IgD-negative memory B cell (primary cell): ENCODE results near the gene PPIB. TPM values are rescaled to one million over a fixed set of nuclear protein-coding genes. Genes with fewer than 3 reads are reported as not detected.

Experiments
- H3K27ac Mint-ChIP-seq, 3 donors: one replicate each; pipeline ENCODE4 v1.8.0; 2020 to 2022; ENCODE audit warnings: mild to moderate bottlenecking in 3 of 3, mixed read lengths in 3 of 3, moderate library complexity in 1 of 3
- H3K27me3 Mint-ChIP-seq: one replicate; pipeline ENCODE4 v1.8.0; 2021; ENCODE audit warnings: mixed read lengths
- H3K36me3 Mint-ChIP-seq: one replicate; pipeline ENCODE4 v1.8.0; 2020; ENCODE audit warnings: mild to moderate bottlenecking, mixed read lengths
- H3K4me1 Mint-ChIP-seq, 3 donors: one replicate each; pipeline ENCODE4 v1.8.0; 2020 to 2022; ENCODE audit warnings: mixed read lengths in 3 of 3, mild to moderate bottlenecking in 1 of 3
- H3K4me3 Mint-ChIP-seq, 4 donors: one replicate each; pipeline ENCODE4 v1.8.0; 2020 to 2022; ENCODE audit warnings: mild to moderate bottlenecking in 4 of 4, mixed read lengths in 4 of 4, moderate library complexity in 3 of 4
- H3K9me3 Mint-ChIP-seq, 3 donors: one replicate each; pipeline ENCODE4 v1.8.0; 2020 to 2021; ENCODE audit warnings: mixed read lengths in 3 of 3, mild to moderate bottlenecking in 1 of 3
- polyA plus RNA-seq: library from polyadenylated mRNA; unstranded; fragments of 300-500 nt; fragmentation: Illumina TruSeq; gene quantifications from one replicate; pipeline ENCODE4 v1.2.3, GENCODE V29; 2021

Gene PPIB
- polyA plus RNA-seq, 1 donor from 2014 or later = 591 TPM

GRCh38 chr15:64151727-64152506 is 10.9 kb downstream of the PPIB start, which contains the start of gene SNX22:
Gene SNX22 (plus strand): TSS chr15:64151731. CDS start chr15:64151776, 45 bp downstream.
- Mint-ChIP-seq H3K4me3 (peak within 1 kb of the TSS; percentile 91 to 99 (median 96)), H3K36me3 (peaks cover 2% of the 10 kb centered on the region), H3K27me3 (no peaks in the 10 kb centered on the region), H3K9me3 (no peaks in the 10 kb centered on the region), H3K27ac (peak within 1 kb of the TSS; percentile 90 to 95 (median 95)), H3K4me1 (peaks cover 21 to 28% (median 26%) of the 10 kb centered on the region in 3 donors)

DNA sequence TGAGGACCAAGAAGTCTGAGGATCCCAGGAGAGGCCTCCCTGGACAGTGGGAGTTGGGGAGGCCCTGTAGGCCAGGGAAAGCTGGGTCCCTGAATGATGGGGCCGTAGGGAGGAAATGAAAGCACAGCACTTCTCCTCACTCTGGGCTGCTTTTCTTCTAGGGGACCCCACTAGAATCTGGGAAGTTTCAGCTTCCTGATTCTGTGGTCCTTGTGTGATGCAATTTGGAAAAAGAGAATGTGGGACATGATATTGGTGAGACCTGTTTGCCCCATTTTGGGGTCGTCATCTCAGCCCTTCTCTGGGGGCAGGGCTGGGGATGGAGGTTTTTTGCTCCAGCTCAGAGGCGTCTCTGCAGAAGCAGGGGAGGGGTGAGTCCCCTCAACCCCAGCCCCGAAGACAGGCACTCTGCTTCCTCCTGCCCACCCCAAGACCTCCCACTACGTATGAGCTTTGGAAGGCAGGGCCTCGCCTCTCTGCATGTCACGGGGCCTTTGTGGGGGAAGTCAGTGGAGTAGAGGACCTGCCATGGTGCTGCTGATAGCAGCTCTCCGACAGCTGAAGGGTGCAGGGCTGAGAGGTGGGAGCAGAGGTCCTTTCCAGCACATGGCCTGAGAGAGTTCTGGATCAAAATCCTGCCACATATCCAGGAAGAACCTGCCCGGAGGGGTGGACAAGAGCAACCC is 12.8 kb downstream of the PPIB start:
- peak overlapping the region; percentile 82 to 93 (median 88) for H3K4me3 Mint-ChIP-seq
- peak overlapping the region; percentile 81 to 90 (median 84) for H3K27ac Mint-ChIP-seq
- H3K4me1 Mint-ChIP-seq = peaks cover 23 to 26% (median 25%) of the 10 kb centered on the region in 3 donors
- no peaks in the 10 kb centered on the region for H3K9me3 Mint-ChIP-seq
- peaks cover 2% of the 10 kb centered on the region for H3K36me3 Mint-ChIP-seq
- H3K27me3 Mint-ChIP-seq = no peaks in the 10 kb centered on the region

DNA sequence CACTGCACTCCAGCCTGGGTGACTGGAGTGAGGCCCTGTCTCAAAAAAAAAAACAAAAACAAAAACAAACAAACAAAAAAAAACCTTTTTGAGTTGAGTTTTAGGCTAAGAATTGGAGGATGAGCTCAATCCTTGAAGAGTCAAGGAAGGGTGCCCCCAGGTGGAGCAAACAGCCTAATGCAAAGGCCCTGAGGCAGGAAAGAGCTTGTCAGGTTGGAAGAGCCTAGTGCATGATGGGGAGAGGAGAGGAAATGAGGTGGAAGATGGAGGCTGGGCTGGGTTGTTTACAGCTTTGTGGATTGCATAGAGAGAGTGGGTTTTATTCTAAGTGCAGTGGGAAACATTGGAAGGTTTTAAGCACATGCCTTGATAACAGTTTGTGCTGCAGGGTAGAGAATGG is 13.4 kb downstream of the PPIB start:
- peaks cover 27 to 31% (median 30%) of the 10 kb centered on the region in 3 donors for H3K4me1 Mint-ChIP-seq
- H3K9me3 Mint-ChIP-seq = no peaks in the 10 kb centered on the region
- H3K4me3 Mint-ChIP-seq = peak overlapping the region in 2 of 4 donors; percentile 82 to 91
- no peaks in the 10 kb centered on the region for H3K27me3 Mint-ChIP-seq
- no peaks in the 10 kb centered on the region for H3K36me3 Mint-ChIP-seq
- peak overlapping the region; percentile 81 to 90 (median 84) for H3K27ac Mint-ChIP-seq

- Mint-ChIP-seq H3K27me3 (no peaks in the 10 kb centered on the region), H3K4me3 (peak overlapping the region in 1 of 4 donors; percentile 91), H3K4me1 (peaks cover 28 to 33% (median 31%) of the 10 kb centered on the region in 3 donors), H3K27ac (peak overlapping the region in 2 of 3 donors; percentile 0 to 90), H3K36me3 (no peaks in the 10 kb centered on the region), H3K9me3 (no peaks in the 10 kb centered on the region)
These were observed 14.2 kb downstream of the PPIB start for GRCh38 chr15:64148581-64148980.

GRCh38 chr15:64148168-64148567 is 14.7 kb downstream of the PPIB start:
- H3K27me3 Mint-ChIP-seq = no peaks in the 10 kb centered on the region
- peaks cover 28 to 31% (median 29%) of the 10 kb centered on the region in 3 donors for H3K4me1 Mint-ChIP-seq
- peak overlapping the region in 1 of 4 donors; percentile 91 for H3K4me3 Mint-ChIP-seq
- no peak overlapping the region for H3K27ac Mint-ChIP-seq
- H3K9me3 Mint-ChIP-seq = no peaks in the 10 kb centered on the region
- H3K36me3 Mint-ChIP-seq = no peaks in the 10 kb centered on the region

- Mint-ChIP-seq H3K9me3 (no peaks in the 10 kb centered on the region), H3K27me3 (no peaks in the 10 kb centered on the region), H3K4me1 (peaks cover 28 to 33% (median 33%) of the 10 kb centered on the region in 3 donors), H3K27ac (no peak overlapping the region), H3K4me3 (no peak overlapping the region), H3K36me3 (no peaks in the 10 kb centered on the region)
These were observed 15.7 kb downstream of the PPIB start for GRCh38 chr15:64146885-64147681.

- H3K4me1 Mint-ChIP-seq = peaks cover 28 to 34% (median 33%) of the 10 kb centered on the region in 3 donors
- H3K36me3 Mint-ChIP-seq = no peaks in the 10 kb centered on the region
- no peaks in the 10 kb centered on the region for H3K9me3 Mint-ChIP-seq
- no peaks in the 10 kb centered on the region for H3K27me3 Mint-ChIP-seq
- H3K27ac Mint-ChIP-seq = no peak overlapping the region
- H3K4me3 Mint-ChIP-seq = no peak overlapping the region
These were observed 16.3 kb downstream of the PPIB start for GRCh38 chr15:64146520-64146884.

DNA sequence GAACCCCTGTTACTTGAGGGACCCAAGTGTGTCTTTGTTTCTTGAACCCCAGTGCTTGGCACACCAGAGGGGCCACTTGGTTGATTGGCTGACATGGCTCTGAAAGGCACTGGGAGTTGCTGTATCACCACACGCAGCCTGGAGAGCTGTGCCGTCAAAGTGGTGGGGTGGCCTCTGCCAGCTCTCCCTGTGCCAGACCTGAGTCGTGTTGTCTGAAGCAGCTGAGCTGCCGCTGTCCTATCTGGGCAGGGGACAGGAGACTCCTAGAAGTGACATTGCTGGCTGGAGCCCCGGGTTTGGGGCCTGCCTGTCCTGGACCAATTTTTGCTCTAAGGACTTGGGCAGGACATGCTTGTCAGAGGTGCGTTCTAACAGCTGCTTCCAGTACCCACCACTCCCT is 16.8 kb downstream of the PPIB start:
- Mint-ChIP-seq H3K4me3 (no peak overlapping the region), H3K27me3 (no peaks in the 10 kb centered on the region), H3K9me3 (no peaks in the 10 kb centered on the region), H3K27ac (no peak overlapping the region), H3K4me1 (peaks cover 27 to 34% (median 33%) of the 10 kb centered on the region in 3 donors), H3K36me3 (no peaks in the 10 kb centered on the region)

DNA sequence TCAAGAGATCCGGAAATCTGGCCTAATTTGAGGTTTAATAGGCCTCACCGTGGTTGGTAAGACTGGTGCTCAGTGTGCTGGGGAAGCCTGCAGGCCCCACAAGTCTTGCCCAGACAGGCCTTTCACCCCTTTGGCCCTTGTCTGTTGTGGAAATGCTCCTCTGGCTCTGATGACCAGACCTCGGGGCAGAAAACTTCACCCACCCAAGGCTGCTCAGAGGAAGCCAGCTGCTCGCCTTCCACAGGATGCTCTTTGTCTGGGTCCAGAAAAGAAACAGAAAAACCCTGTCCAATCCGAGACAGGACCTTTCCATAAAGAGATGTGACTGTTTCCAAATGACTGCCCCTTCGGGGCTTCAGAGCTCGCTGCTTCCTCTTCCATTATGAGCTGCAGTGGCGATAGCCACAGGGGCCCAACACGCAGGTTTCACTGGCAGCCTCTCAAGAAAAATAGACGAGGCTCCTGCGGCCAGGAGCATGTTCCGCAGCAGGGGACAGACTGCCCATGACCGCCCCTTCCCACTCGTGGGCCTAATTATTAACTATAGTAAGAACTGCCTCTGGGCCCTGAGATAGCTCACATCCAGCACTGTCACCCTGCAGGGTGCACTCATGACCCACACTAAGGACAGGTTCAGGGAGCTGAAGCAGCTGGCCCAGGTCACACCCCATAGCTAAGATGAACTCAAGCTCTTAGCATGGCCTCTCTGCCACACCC is 18.1 kb downstream of the PPIB start:
- no peaks in the 10 kb centered on the region for H3K36me3 Mint-ChIP-seq

GRCh38 chr15:64144192-64144564 is 18.6 kb downstream of the PPIB start:
- Mint-ChIP-seq H3K4me3 (peak overlapping the region; percentile 36 to 91 (median 64)), H3K4me1 (peaks cover 11 to 22% (median 17%) of the 10 kb centered on the region in 3 donors), H3K27me3 (no peaks in the 10 kb centered on the region), H3K27ac (peak overlapping the region; percentile 84 to 96 (median 90)), H3K36me3 (no peaks in the 10 kb centered on the region), H3K9me3 (no peaks in the 10 kb centered on the region)

More for the DNA sequence above, 18.1 kb downstream of the PPIB start:
- H3K4me3 Mint-ChIP-seq = peak overlapping the region; percentile 48 to 91 (median 80)
- no peaks in the 10 kb centered on the region for H3K9me3 Mint-ChIP-seq
- H3K27me3 Mint-ChIP-seq = no peaks in the 10 kb centered on the region
- H3K27ac Mint-ChIP-seq = peak overlapping the region; percentile 84 to 96 (median 90)
- H3K4me1 Mint-ChIP-seq = peaks cover 16 to 27% (median 22%) of the 10 kb centered on the region in 3 donors

DNA sequence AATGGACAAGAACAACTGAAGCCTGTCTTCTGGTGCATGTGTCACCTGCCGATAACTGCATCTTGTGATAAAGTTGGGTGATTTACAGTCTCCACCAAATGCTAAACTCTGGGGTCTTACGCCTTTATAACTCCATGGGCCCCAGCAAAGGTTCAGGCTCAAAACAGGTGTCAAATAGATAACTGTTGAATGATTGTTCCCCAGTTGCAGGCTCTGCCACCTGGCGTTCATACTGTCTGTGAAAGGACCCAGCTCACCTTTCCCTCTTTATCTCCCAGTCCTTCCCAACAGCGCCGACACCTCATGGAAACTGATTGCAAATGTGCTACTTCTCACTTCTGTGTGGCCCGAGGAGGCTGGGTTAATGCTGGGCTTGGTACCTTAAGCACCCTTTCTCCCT is 19.5 kb downstream of the PPIB start:
- H3K27me3 Mint-ChIP-seq = no peaks in the 10 kb centered on the region
- H3K4me1 Mint-ChIP-seq = peaks cover 11 to 23% (median 17%) of the 10 kb centered on the region in 3 donors
- peak overlapping the region in 2 of 3 donors; percentile 9 to 35 for H3K27ac Mint-ChIP-seq
- H3K4me3 Mint-ChIP-seq = no peak overlapping the region
- no peaks in the 10 kb centered on the region for H3K9me3 Mint-ChIP-seq
- no peaks in the 10 kb centered on the region for H3K36me3 Mint-ChIP-seq

DNA sequence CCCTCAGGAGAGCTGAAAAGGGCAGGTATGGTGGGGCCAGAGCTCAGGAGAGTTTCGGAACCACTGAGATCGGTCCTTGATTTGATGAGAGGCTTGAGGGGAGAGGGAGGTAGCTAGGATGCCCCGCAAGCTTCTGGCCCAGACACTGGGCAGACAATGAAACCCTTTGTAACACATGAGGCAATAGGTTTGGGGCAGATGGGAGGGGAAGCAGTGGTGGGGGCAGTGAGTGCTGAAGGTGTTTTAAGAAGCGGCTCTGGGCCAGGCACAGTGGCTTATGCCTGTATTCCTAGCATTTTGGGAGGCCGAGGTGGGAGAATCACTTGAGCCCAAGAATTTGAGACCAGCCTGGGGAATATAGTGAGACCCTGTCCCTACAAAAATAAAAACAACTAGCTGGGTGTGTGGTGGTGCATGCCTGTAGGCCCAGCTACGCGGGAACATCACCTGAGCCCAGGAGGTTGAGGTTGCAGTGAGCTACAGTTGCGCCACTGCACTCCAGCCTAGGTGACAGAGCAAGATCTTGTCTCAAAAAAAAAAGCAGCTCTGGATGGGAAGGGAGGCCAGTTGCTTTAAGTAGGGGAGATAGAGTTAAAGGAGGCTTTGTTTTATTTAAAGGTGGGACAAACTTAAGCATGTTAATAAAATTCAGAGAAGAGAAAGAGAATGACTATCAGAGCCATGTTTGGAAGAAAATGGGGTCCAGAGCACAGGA is 20.9 kb downstream of the PPIB start:
- Mint-ChIP-seq H3K27ac (peak overlapping the region in 2 of 3 donors; percentile 31 to 67), H3K4me1 (peaks cover 17 to 35% (median 24%) of the 10 kb centered on the region in 3 donors), H3K9me3 (no peaks in the 10 kb centered on the region), H3K27me3 (no peaks in the 10 kb centered on the region), H3K36me3 (no peaks in the 10 kb centered on the region), H3K4me3 (peak overlapping the region in 1 of 4 donors; percentile 10)

DNA sequence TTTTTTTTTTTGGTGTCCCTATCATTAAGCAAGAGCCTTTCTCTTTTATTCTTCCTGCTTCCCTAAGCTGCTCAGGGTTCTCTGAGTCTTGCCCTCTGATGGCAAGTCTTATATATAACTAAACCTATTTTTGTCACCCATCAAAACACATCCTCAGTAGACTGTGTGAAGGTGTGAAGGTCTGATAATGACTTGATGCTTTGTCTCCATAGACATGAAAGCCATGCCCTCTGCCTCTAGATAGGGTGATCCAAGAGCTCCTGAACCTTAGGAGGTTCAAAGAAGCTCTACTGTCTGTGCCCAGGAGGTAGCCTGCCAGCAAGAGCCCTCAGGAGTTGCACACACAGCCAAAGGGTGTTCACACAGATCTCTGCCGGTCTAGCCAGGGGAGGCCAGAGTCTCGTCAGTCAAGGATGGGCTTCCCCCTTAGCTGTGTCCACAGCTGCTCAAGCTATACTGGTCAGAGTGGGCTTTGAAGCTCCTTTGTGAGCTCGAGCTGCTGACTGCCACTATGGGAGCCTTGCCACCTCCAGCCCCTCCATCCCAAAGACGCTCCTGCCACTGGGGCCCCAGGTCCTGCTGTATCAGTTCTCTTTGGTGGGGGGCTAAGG is 24.4 kb downstream of the PPIB start:
- Mint-ChIP-seq H3K4me1 (peaks cover 9 to 20% (median 15%) of the 10 kb centered on the region in 3 donors), H3K27me3 (no peaks in the 10 kb centered on the region), H3K36me3 (no peaks in the 10 kb centered on the region), H3K27ac (peak overlapping the region in 2 of 3 donors; percentile 17 to 23), H3K9me3 (no peaks in the 10 kb centered on the region), H3K4me3 (no peak overlapping the region)
